ENCODE data around the gene SELENOI.

DNA sequence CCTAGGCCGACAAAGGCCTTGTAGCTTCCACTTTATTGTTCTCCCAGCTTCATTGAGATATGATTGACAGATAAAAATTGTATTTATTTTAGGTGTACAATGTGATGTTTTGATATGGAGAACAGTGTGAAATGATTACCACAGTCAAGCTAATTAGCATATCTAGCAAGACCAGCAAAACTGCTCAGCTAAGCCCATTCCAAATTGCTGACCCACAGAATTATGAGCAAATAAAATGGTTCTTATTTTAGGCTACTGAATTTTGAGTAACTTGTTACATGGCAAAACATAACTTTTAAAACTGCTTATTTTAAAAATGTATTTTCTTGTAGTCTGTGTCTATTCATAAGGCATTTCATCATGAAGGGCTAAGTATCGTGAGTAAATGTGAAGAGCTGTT is 8.6 kb upstream of the SELENOI start:
- no peak for TF ChIP-seq RAD21 (IDR thresholded peaks at IDR 0.05; ENCODE audit: low read length)
- no peak for TF ChIP-seq SMC3 (IDR thresholded peaks at IDR 0.05; ENCODE audit: low read depth, low read length)
- TF ChIP-seq, protein P1, sequence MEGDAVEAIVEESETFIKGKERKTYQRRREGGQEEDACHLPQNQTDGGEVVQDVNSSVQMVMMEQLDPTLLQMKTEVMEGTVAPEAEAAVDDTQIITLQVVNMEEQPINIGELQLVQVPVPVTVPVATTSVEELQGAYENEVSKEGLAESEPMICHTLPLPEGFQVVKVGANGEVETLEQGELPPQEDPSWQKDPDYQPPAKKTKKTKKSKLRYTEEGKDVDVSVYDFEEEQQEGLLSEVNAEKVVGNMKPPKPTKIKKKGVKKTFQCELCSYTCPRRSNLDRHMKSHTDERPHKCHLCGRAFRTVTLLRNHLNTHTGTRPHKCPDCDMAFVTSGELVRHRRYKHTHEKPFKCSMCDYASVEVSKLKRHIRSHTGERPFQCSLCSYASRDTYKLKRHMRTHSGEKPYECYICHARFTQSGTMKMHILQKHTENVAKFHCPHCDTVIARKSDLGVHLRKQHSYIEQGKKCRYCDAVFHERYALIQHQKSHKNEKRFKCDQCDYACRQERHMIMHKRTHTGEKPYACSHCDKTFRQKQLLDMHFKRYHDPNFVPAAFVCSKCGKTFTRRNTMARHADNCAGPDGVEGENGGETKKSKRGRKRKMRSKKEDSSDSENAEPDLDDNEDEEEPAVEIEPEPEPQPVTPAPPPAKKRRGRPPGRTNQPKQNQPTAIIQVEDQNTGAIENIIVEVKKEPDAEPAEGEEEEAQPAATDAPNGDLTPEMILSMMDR (conservative IDR thresholded peaks at IDR 0.05; ENCODE audit: low read depth, low read length), result no peak
- no peak for TF ChIP-seq CHD1 (IDR thresholded peaks at IDR 0.05; ENCODE audit: low read depth, low read length)
- no peak for TF ChIP-seq RFX5 (IDR thresholded peaks at IDR 0.05; ENCODE audit: low read depth, low read length)
- TF ChIP-seq POLR2A (IDR thresholded peaks at IDR 0.05; ENCODE audit: low read depth, low read length), result no peak
- no peak for TF ChIP-seq RCOR1 (IDR thresholded peaks at IDR 0.05; ENCODE audit: insufficient replicate concordance, low read length)
